Endometrial microvascular endothelial cells (primary cell): ENCODE data around the gene STARD10. TPM values are rescaled to one million over a fixed set of nuclear protein-coding genes. Genes with fewer than 3 reads are reported as not detected.

Experiments
- in situ Hi-C: cut with HindIII; loops from 2 replicates; pipeline ENCODE4 v1.10.0; 2017; ENCODE audit warnings: low sequenced_read_pairs, low pct_unique_long_range_greater_than_20kb; ENCODE audit errors: inconsistent ontology term
- total RNA-seq: library from RNA; depleted of rRNA; stranded (reverse); fragments of >200 nt; gene quantifications from one replicate; pipeline ENCODE4 v1.2.3, GENCODE V29; 2015; ENCODE audit errors: inconsistent ontology term

STARD10 gene
- total RNA-seq, 1 donor from 2014 or later = 25.3 TPM

DNA sequence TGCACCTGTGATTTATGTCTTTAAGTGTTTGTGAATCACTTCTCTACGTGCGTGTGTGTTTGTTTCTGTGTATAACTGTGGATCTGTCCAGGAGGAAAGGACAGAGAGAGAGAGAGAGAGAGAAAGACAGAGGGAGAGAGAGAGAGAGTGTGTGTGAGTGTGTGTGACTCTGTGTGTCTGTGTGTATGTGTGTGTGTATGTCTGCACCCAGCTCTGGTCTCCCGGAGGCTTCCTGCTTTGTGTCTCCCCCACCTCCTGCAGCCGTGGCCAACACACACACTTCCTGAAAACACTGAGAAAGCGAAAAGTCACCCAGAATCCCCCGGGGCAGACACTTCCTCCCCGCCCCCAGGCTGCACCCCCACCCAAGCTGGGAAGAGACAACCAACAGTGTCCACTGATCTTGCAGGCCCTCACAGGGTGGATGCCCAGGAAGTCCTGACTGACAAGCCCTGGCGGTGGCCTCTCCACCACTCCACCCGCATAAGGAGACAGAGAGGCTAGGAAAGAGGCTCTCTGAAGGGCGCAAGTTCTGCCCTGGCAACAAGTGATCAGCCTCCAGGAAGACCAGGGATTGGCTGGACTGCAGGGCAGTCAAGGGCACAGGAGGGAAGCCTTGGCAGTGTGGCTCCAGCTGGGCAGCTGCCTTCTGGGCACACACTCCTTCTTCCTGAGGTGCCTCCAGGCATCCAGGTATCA is 71.6 kb downstream of the STARD10 start:
- in situ Hi-C loops = no loop called here

DNA sequence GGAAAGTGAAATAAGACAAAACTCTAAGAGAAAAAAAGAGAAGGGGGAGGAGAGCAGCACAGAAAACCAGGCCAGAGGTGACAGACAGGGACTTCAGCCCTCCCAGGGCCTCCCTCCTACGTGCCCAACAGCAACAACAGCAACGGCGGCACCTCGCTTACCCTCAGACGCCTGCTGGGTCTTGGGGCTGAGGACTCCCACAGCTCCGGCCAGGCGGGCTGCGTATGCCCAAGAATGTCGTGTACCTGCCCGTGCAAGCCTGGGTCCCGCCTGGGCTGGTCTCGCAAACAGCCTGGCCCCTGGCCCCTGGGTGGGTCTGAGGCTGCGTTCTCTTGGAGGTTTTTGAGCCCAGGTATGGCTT is 72.2 kb downstream of the STARD10 start:
- in situ Hi-C loops = no loop called here

DNA sequence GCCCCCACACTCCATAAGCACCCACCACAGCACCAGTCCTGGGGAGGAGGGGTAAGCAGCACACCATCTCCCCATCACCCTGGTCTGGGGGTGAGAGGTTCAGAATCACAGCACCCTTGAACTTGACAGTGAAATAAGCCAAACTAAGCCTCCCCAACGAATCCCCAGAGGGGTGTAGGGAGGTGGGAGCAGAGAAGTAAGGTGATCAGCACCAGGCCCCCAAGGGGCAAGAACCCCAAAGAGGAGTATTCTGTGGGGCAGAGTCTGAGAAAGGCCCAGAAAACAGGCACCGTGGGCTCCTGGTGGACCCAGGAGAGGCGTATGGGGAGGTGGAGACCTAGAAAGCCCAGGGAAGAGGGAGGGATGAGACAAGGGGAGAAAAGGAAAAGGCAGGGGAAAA is 72.6 kb downstream of the STARD10 start:
- in situ Hi-C loops = no loop called here

DNA sequence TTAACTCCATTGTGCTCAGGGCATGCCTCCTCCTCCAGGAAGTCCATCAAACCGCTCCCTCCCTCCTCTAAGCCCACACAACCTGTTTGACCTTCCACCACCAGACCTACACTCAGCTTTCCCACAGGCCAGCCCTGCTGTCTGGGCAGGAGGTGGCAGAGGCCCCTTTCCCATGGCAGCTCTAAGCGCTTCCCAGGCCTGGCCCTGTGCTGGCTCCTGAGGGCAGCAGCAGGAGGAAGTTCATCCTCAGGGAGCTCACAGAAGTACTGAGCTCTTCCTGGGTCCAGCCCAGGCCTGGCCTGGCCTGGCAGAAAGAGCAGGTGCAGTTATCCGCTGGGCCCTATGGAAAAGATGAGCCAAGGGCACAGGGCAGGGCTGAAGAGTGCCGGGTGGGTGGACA is 73.1 kb downstream of the STARD10 start:
- in situ Hi-C loops = no loop called here

DNA sequence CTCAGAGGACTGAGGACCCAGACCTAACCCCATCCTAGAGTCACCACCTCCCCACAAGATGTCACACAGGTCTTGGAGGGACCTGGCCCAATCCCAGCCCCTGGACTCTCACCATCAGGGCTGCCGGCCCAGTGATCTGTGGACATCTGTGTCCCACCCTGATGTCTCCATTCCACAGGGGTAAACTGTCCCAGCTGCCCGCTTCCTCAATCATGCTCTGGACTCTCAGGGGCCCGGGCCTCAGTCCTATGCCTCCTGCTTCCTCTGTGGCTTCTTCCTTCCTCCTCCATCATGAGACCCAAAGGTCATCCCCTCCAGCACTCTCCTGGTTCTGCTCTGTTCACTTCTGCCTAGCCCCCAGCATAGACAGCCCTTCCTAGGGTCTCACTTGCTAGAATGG is 73.8 kb downstream of the STARD10 start:
- in situ Hi-C loops = no loop called here

DNA sequence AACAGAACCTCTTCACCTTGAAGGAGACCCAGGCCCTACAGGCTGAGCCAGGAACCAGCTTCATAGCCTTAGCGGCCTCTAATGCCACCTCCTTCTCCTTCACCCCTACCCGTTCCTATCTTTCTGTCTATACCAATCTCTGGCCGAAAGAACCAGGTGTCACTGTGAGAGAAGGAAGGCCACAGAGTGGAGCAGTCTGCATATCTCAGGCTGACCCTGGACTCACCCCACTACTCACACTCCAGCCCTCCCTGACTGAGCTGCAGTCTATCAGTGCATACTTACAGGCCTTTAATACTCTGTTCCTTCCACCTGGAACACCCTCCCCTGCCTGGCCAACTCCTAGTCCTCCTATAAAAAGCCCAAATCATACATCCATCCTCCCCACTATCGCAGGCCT is 74.3 kb downstream of the STARD10 start:
- in situ Hi-C loops = no loop called here

DNA sequence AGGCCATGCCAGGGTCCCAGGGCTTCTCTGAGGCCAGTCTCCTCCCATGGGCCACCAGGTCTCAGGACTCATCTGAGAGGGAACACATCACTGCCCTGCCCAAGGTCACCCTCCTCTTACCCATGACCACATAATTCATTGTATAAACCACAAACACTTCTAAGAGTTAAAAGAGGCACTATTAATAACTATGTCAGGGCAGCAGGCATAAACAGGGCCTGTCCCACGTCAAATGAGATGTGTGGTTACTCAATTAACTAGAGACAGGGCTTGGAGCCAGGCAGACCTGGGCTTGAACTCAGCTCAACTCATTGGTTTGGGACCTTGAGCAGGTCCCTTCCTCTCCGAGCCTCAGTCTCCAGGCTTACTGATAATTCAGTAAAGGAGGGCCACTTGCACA is 74.7 kb downstream of the STARD10 start:
- in situ Hi-C loops = no loop called here

DNA sequence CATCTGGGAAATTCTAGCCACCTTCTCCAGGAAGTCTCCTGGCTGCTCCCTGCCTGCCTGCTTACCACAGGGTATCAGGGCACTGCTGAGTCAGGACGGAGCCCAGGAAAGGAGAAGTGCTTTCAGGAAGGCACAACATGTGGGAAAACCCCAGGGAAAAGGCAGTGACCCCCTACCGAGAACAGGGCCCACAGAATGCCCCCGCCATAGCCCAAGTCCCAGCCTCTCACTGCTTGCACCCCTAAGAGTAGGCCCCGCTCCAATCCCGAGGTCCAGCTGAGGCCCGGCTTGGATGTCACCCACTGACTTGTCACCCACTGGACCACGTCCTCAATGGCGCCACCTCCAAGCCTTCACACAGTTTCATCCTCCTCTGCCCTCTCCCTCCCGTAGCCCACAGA is 75.7 kb downstream of the STARD10 start:
- in situ Hi-C loops = no loop called here

DNA sequence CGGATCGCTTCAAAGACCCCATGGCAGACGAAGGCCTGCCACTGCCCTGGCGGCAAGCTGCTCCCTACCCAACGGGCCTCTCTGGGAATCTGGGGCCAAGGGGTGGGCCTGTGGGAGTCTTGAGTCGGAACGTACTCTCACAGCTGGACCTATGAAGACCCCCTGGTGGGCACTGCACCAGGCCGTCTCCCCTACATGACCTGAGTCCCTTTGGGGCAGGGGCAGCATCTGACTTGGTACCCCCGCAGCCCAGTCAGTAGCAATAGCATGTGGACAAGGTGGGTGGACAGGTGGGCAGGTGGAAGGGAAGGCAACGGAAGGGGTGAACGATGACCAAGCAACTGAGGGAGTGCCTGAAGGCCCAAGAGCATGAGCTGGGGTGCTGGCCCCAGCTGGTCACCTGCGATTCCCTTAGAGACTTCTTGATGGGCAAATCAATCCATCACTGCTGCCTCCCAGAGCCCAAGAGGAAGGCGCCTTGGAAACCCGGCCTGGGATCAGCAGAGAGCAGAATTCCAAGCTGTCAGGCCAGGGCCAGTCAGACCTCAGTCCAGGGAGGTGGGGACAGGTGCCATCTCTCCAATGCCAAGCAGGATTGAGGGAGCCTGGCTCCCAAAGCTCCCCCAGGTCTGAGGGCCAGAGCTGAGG is 76.9 kb downstream of the STARD10 start:
- in situ Hi-C loops = no loop called here

DNA sequence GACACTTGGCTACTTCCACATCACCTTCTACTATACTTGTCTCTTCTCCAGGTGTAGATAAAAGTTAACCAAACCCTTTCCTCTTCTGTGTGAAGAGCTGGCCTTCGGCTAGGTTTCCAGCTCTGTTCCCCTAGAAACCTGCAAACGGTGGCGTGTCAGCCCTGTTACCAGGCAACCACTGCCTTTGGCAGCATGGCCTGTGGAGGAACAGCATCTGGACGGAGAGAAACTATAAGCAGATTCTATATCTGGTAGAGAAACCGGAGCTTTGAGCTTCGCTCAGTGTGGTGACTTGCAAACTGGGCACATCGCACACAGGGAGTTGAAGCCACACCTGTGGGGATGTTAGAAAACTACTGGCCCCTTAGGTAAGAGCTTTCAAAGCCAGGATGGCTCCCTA is 77.6 kb downstream of the STARD10 start:
- in situ Hi-C loops = no loop called here

DNA sequence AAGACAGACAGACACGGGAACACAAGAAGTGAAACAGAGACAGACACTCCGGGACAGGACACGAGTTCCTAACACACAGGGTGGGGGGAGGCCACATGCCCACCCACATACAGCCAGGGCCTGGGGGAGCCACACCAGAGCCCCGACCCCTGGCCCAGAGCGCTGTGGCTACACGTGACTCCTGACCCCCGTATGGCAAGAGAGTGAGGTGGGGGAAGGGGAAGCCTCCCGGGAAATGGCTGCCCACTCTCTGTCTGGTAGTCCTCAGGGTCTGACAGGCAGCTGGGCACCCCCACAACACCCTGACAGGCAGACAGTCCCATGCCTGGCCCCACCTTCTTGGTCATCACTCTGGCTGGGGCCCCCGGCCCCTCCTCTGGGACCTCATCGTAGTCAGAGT is 81.0 kb downstream of the STARD10 start:
- in situ Hi-C loops = no loop called here

DNA sequence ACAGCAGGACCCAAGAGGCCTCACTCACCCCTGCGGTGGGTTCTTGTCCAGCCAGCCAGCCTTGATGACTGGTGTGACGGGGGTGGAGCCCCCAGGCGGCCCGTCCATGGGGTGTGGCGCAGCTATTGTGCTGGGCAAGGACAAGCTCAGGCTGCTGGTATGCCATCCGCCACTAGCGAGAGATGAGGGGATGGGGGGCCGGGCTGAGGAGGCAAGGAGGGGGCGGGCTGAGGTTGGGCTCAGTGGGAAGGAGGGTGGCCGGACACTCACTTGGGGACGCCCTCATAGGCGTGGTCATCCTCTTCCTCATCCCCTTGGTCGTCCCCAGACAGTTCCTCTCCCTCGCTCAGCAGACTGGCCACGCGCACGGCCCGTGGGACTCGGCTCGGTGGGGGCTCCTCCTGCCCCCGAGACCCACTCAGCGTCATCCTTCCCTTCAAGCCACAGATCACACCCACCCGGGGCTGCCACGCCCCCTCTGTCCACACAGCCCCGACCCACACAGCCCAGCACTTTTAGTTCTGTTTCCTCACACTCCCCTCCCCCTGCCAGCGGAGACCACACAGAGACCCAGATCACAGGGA is 81.6 kb downstream of the STARD10 start:
- in situ Hi-C loops = no loop called here

DNA sequence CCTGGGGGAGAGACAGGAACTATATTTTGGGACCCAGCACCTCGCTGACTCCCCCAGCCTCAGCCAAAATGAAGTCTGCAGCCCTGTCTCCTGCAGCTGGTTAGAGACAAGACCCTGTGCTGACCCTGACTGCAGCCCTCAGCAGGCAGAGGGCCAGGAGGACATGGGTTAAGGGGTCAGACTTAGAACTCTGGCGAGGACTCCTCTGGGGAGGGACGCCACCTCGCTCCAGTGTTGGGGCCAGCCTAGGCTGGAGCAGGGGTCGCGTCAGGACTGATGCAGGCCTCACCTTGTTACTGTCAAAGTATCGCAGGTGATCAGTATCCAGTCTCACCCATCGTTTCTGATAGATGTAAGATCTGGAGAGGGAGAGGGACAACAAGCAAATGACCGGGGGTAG is 82.7 kb downstream of the STARD10 start:
- in situ Hi-C loops = no loop called here

DNA sequence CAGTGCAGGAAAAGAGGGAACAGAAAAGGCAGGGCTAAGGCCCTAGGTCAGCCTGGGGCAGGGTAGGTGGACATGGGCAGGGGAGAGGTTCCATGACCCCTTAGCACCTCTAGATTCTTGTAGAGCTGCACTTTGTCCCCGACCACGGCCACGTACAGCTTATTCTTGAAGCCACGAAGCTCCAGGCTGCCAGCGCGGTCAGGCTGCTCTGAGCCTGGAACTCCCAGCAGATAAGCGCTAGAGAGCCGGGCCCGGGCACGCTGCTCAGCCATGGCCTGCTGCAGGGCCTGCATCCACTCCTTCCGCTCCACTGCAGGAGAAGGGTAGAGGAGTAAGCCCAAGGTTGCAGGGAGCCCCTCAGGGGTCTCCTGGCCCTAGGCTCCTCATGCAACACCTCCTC is 83.6 kb downstream of the STARD10 start:
- in situ Hi-C loops = no loop called here

DNA sequence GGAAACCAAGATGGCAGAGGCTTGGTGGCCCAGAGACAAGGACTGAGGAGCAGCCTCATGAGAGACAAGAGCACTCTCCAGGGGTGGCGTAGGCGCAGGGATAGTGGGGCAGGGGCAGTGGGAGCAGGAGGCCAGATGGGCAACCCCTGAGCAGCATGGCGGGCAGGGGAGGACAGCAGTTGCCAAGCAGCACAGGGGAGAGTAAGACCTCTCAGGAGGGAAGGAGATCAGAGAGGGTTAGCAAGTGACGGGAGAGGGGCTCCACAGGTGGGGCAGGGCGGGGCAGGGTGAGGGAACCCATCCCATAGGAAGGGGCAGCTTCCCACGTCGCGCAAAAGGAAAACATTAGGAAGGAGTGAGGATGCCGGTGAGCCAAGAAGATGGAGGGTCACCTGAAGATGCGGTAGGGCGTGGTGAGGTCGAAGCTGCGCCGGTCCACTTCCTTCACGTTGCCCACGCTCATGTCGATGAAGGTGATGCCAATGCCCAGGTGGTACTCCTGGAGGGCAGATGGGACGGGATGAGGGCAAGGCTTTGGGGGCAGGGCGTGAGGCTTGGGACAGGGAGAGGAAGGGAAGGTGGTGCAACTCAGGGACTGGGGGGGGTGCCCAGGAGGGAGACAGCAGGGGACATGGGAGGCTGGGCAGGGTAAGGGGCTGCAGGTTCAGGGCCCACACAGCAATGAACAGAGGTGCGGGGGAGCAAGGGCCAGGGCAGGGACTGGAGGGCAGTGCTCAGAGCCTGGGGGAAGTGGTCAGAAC is 84.2 kb downstream of the STARD10 start:
- in situ Hi-C loops = no loop called here

DNA sequence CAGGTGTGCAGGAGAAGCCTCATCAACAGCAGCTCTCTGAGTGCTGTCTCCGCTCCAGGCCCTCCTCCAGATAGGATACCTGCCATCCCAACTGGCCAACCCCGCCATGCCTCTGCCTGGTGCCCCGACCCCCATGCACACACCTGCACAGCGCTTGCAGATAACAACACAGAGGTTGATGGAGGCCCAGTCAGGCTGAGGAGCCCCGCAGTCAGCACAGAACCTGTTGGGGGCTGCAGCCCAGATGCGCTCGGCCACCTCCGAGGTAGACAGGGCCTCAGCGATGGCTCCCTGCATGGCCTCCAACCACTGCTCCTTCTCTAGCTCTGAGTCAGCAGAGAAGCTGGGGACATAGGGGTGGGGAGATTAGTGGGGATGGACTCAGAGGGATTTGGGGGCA is 86.8 kb downstream of the STARD10 start:
- in situ Hi-C loops = no loop called here

DNA sequence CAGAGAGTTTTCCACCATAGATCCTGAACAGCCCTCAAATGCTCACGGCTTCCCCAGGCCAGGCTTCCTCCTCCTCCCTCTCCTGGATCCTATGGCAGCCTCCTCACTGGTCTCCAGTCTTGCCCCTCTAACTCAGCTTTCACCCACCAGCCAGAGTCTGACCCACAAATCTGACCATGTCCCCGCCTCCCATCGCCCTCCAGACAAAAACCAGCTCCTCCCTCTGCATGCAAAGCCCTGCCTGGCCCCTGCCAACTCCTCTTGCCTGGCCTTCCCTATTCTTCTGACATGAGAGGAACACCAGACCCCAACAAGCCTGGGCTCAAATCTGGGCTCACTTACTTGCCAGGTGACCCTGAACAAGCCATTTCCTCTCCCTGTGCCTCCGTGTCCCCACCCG is 87.3 kb downstream of the STARD10 start:
- in situ Hi-C loops = no loop called here

DNA sequence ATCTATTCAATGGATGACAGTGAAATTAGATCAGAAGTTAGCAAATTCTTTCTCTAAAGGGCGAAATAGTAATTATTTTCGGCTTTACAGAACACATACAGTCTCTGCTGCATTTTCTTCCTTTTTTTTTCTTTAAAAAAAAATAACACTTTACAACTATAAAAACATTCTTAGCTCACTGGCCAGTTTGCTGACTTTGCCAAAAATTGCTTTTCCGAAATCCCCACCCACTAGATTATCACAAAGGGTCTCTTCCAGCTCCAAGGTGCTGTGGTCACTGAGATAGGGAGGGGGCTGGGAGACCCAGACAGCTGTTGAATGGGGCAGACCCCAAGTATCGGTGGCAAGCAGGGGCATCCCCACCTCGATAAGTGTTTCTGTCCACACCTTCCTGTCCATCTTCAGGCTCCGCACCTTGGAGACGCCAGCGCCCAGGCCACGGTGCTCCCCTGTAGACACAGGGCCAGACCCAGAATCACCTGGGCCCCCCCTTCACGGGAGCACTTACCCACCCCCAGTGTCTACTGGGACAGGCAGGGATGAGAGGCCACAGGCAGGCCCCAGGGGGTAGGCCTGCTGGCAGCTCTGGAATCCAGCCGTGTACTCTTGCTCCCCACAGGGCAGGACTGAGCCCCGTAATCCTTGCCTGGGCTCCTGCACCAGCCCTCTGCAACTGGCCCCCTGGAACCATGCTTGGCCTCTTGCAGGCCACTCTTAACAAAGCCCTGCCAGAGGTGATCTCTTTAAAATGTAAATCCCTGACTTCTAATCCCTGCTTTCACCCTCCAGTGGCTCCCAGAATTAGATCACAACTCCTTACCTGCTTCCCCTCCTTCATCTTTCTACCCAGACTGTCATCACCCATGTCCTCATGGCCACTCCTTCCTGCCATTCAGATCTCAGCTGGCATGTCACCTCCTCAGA is 88.1 kb downstream of the STARD10 start:
- in situ Hi-C loops = no loop called here

DNA sequence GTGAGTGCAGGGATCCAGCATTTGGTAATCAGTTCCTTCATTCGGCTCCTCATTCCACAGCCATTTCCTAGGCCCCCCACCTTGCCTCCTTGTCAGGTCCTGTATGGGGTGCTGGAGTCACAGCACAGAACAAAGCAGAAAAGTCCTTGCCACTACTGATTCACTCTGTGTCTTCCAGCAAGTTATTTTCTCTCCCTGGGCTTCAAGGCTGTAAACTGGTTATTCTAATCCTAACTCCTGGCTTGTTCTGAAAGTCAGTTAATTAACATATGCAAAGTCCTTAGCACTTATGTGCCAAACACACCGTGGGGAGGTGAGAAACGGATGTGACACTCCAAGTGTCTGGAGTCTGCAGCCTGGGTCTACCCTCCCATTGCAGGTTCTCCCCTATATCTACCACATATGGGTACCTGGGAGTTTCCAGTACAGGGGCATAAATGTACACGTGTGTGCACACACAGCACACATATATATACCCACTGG is 89.0 kb downstream of the STARD10 start:
- in situ Hi-C loops = no loop called here
